CD4-positive, alpha-beta T cell (primary cell): Measurements from ENCODE around the gene SNX33. TPM values are rescaled to one million over a fixed set of nuclear protein-coding genes. Genes with fewer than 3 reads are reported as not detected.

Experiments
- ATAC-seq: fragments of 200-7000 bp; cut with Tn5 transposase; one replicate; pipeline ENCODE4 v1.10.0; 2022; ENCODE audit warnings: mild to moderate bottlenecking; ENCODE audit not compliant: poor library complexity
- CTCF ChIA-PET: fragments of 350-600 bp; sonication (Branson Sonifier 250); formaldehyde crosslinking; loops from one replicate; lab custom pipeline; 2021; ENCODE audit warnings: antibody characterized with exemption, inconsistent platforms; lab: Charles Lee
- POLR2A ChIA-PET: fragments of 350-600 bp; sonication (Branson Sonifier 250); formaldehyde crosslinking; loops from one replicate; lab custom pipeline; 2021; ENCODE audit warnings: antibody characterized with exemption, inconsistent platforms; lab: Charles Lee
- DNase-seq, 14 experiments: peaks; one replicate each; pipeline ENCODE4 v3.0.0-alpha.2; 2013 to 2020; ENCODE audit warnings: mixed read lengths in 2 of 14
- H3K27ac ChIP-seq, 2 donors: one replicate each; pipeline versions ENCODE4 v1.5.1 to v1.7.0; 2013; ENCODE audit warnings: low read length in 2 of 2, low read depth in 1 of 2, mild to moderate bottlenecking in 1 of 2
- H3K27me3 ChIP-seq, 2 experiments: 1 replicate in 1 of 2; 2 replicates in 1 of 2; pipeline versions ENCODE4 v1.6.1 to v1.7.0; 2013; ENCODE audit warnings: low read length in 2 of 2, control low read depth in 1 of 2, mild to moderate bottlenecking in 1 of 2, moderate library complexity in 1 of 2; ENCODE audit not compliant: insufficient read depth in 2 of 2, control insufficient read depth in 1 of 2
- H3K36me3 ChIP-seq: one replicate; pipeline ENCODE4 v1.6.1; 2013; ENCODE audit warnings: low read length, control low read depth; ENCODE audit not compliant: insufficient read depth
- H3K4me1 ChIP-seq: one replicate; pipeline ENCODE4 v1.6.1; 2013; ENCODE audit warnings: low read length, control low read depth; ENCODE audit not compliant: insufficient read depth
- H3K4me3 ChIP-seq: one replicate; pipeline ENCODE4 v1.5.1; 2013; ENCODE audit warnings: mild to moderate bottlenecking, low read length, moderate library complexity
- H3K9me3 ChIP-seq, 2 experiments: 1 replicate in 1 of 2; 2 replicates in 1 of 2; pipeline versions ENCODE4 v1.6.1 to v1.7.0; 2013; ENCODE audit warnings: low read length in 2 of 2, mild to moderate bottlenecking in 2 of 2, control low read depth in 1 of 2, moderate library complexity in 1 of 2; ENCODE audit not compliant: control insufficient read depth in 1 of 2, insufficient read depth in 1 of 2
- H3K27ac Mint-ChIP-seq: one replicate; pipeline ENCODE4 v1.8.0; 2020; ENCODE audit warnings: mixed read lengths
- H3K27me3 Mint-ChIP-seq: one replicate; pipeline ENCODE4 v1.8.0; 2021; ENCODE audit warnings: mixed read lengths
- H3K36me3 Mint-ChIP-seq: one replicate; pipeline ENCODE4 v1.8.0; 2021; ENCODE audit warnings: low read depth, mixed read lengths
- H3K4me1 Mint-ChIP-seq: one replicate; pipeline ENCODE4 v1.8.0; 2021; ENCODE audit warnings: low read depth, mixed read lengths
- H3K4me3 Mint-ChIP-seq: one replicate; pipeline ENCODE4 v1.8.0; 2020; ENCODE audit warnings: mild to moderate bottlenecking, mixed read lengths
- H3K9me3 Mint-ChIP-seq: one replicate; pipeline ENCODE4 v1.8.0; 2020; ENCODE audit warnings: mixed read lengths
- CTCF ChIP-seq: fragments of 200-600 bp; IDR thresholded peaks from one replicate; pipeline ENCODE4 v1.8.0; 2022; ENCODE audit warnings: antibody characterized with exemption, mild to moderate bottlenecking
- intact Hi-C, 2 experiments: fragments of 100-400 bp; cut with DNase I in 1 of 2; cut with micrococcal nuclease in 1 of 2; formaldehyde crosslinking; loops; one replicate each; pipeline versions ENCODE4 v1.15.1 to v1.9.0; 2023 to 2025; cut with DNase I, micrococcal nuclease
- total RNA-seq, 174 experiments: library from RNA in 2 of 174; stranded (reverse) in 2 of 174; gene quantifications; one replicate each; pipeline ENCODE4 v1.2.3 and lab custom pipeline; 2021 to 2026

The SNX33 gene
- total RNA-seq, 2 experiments from 2014 or later, result 0.59 to 0.82 TPM

GRCh38 chr15:75644376-75644775, 3.3 kb upstream of the SNX33 start:
- H3K9me3 ChIP-seq, result no peaks in the 10 kb centered on the region
- Mint-ChIP-seq H3K4me3 (no peak overlapping the region), H3K4me1 (peaks cover 18% of the 10 kb centered on the region), H3K27ac (no peak overlapping the region), H3K36me3 (peaks cover 13% of the 10 kb centered on the region), H3K27me3 (no peaks in the 10 kb centered on the region), H3K9me3 (no peaks in the 10 kb centered on the region)
- no peak for TF ChIP-seq CTCF
- no peak for ATAC-seq
- no peaks in the 10 kb centered on the region for H3K27me3 ChIP-seq
- no peaks in the 10 kb centered on the region for H3K36me3 ChIP-seq
- H3K4me1 ChIP-seq, result peaks cover 44% of the 10 kb centered on the region
- POLR2A ChIA-PET, result no interaction called here
- no peak overlapping the region for H3K27ac ChIP-seq
- intact Hi-C loops, result loop anchor here in 1 of 2 experiments (5.0 to 10.0 kb wide), 3 partner anchors 622 to 1100 kb away; partner anchors contain the start of genes ARID3B, CLK3 and PPCDC
- CTCF ChIA-PET, result no interaction called here
- no peak for DNase-seq
- H3K4me3 ChIP-seq, result no peak overlapping the region

GRCh38 chr15:75646112-75646943, 1.4 kb upstream of the SNX33 start:
- no peak for DNase-seq
- no peaks in the 10 kb centered on the region for H3K27me3 ChIP-seq
- no peaks in the 10 kb centered on the region for H3K9me3 ChIP-seq
- ATAC-seq, result no peak
- H3K4me1 ChIP-seq, result peaks cover 36% of the 10 kb centered on the region
- Mint-ChIP-seq H3K27me3 (no peaks in the 10 kb centered on the region), H3K27ac (peak overlapping the region; percentile 42), H3K4me1 (peaks cover 27% of the 10 kb centered on the region), H3K9me3 (no peaks in the 10 kb centered on the region), H3K4me3 (peak overlapping the region; percentile 85), H3K36me3 (no peaks in the 10 kb centered on the region)
- POLR2A ChIA-PET, result interaction anchor here (0.9 to 2.9 kb wide), 8 partner anchors 20 to 299 kb away, joined by 3 to 31 read pairs (median 9); partner anchors contain the start of genes MAN2C1, NEIL1, PTPN9 and SIN3A
- H3K27ac ChIP-seq, result no peak overlapping the region
- TF ChIP-seq CTCF, result no peak
- CTCF ChIA-PET, result no interaction called here
- intact Hi-C loops, result loop anchor here in 1 of 2 experiments (10.0 kb wide), 2 partner anchors 1032 to 1102 kb away; partner anchors contain the start of genes ARID3B and CLK3
- H3K36me3 ChIP-seq, result no peaks in the 10 kb centered on the region
- peak overlapping the region; percentile 84 for H3K4me3 ChIP-seq

- Mint-ChIP-seq H3K4me3 (peak overlapping the region; percentile 85), H3K27ac (peak overlapping the region; percentile 42), H3K4me1 (peaks cover 30% of the 10 kb centered on the region), H3K27me3 (no peaks in the 10 kb centered on the region), H3K36me3 (no peaks in the 10 kb centered on the region), H3K9me3 (no peaks in the 10 kb centered on the region)
- H3K9me3 ChIP-seq, result no peaks in the 10 kb centered on the region
- no peak for TF ChIP-seq CTCF
- peaks cover 37% of the 10 kb centered on the region for H3K4me1 ChIP-seq
- H3K27ac ChIP-seq, result peak overlapping the region in 1 of 2 donors; percentile 1
- no peaks in the 10 kb centered on the region for H3K27me3 ChIP-seq
- intact Hi-C loops, result loop anchor here in 1 of 2 experiments (10.0 kb wide), 2 partner anchors 1032 to 1102 kb away; partner anchors contain the start of genes ARID3B and CLK3
- CTCF ChIA-PET, result interaction anchor here (0.8 to 1.7 kb wide), 2 partner anchors 127 to 139 kb away, joined by 3 to 6 read pairs; no protein-coding TSS in a partner anchor
- peak; percentile 25 for ATAC-seq
- peak overlapping the region; percentile 84 for H3K4me3 ChIP-seq
- POLR2A ChIA-PET, result interaction anchor here (0.8 to 2.9 kb wide), 15 partner anchors 8 to 299 kb away, joined by 3 to 31 read pairs (median 7); partner anchors contain the start of genes MAN2C1, NEIL1, PTPN9 and SIN3A
- H3K36me3 ChIP-seq, result no peaks in the 10 kb centered on the region
- peak in 2 of 14 experiments; percentile 30 for DNase-seq
Measured at GRCh38 chr15:75646944-75647364, 758 bp upstream of the SNX33 start.
